HUES64 (cell line): ENCODE data around the gene RACGAP1.

Source experiments
- H3K27ac ChIP-seq: 2 replicates; pipeline ENCODE4 v1.7.0; 2013; ENCODE audit warnings: low read depth, low read length, inconsistent platforms
- H3K27me3 ChIP-seq: 2 replicates; pipeline ENCODE4 v1.6.1; 2013; ENCODE audit warnings: mild to moderate bottlenecking, low read length; ENCODE audit not compliant: insufficient read depth
- H3K36me3 ChIP-seq: 2 replicates; pipeline ENCODE4 v1.6.1; 2013; ENCODE audit warnings: mild to moderate bottlenecking, low read length; ENCODE audit not compliant: insufficient read depth
- H3K4me1 ChIP-seq: 2 replicates; pipeline ENCODE4 v1.6.1; 2013; ENCODE audit warnings: mild to moderate bottlenecking, low read length, moderate library complexity; ENCODE audit not compliant: insufficient read depth
- H3K4me3 ChIP-seq: 2 replicates; pipeline ENCODE4 v1.5.1; 2013; ENCODE audit warnings: mild to moderate bottlenecking, low read length, moderate library complexity
- H3K9ac ChIP-seq: 2 replicates; pipeline ENCODE4 v1.6.1; 2013; ENCODE audit warnings: mild to moderate bottlenecking, low read depth, low read length
- H3K9me3 ChIP-seq: 2 replicates; pipeline ENCODE4 v1.6.1; 2013; ENCODE audit warnings: low read depth, low read length; ENCODE audit not compliant: insufficient read depth
- WGBS: fragments of 150-250, 120-280 bp; methylation state at CpG from one replicate; pipeline ENCODE4 v1.1.7; 2013; ENCODE audit warnings: missing lambda C conversion rate; 5-methylcytosine and 5-hydroxymethylcytosine counted together

The RACGAP1 gene

GRCh38 chr12:50022903-50023302 is 2.4 kb downstream of the RACGAP1 start:
- H3K27ac ChIP-seq = no peak overlapping the region
- H3K4me3 ChIP-seq = no peak overlapping the region
- 100% methylated on average over 1 of the region's 1 CpG for WGBS
- no peaks in the 10 kb centered on the region for H3K9me3 ChIP-seq
- no peaks in the 10 kb centered on the region for H3K27me3 ChIP-seq
- no peaks in the 10 kb centered on the region for H3K36me3 ChIP-seq
- H3K9ac ChIP-seq = no peak overlapping the region
- H3K4me1 ChIP-seq = peaks cover 8% of the 10 kb centered on the region; the same call in 1 of the 2 replicates

- Histone ChIP-seq H3K36me3 (peaks cover 3% of the 10 kb centered on the region; the same call in 1 of the 2 replicates), H3K4me1 (peaks cover 8% of the 10 kb centered on the region; the same call in 1 of the 2 replicates), H3K4me3 (no peak overlapping the region), H3K27me3 (no peaks in the 10 kb centered on the region), H3K9ac (no peak overlapping the region), H3K27ac (no peak overlapping the region), H3K9me3 (no peaks in the 10 kb centered on the region)
- 95% methylated on average over 4 of the region's 4 CpGs for WGBS
Measured at GRCh38 chr12:50021031-50021430, 4.3 kb downstream of the RACGAP1 start.

- no peak overlapping the region for H3K4me3 ChIP-seq
- H3K27me3 ChIP-seq = no peaks in the 10 kb centered on the region
- peaks cover 13% of the 10 kb centered on the region for H3K36me3 ChIP-seq
- H3K9ac ChIP-seq = no peak overlapping the region
- no peaks in the 10 kb centered on the region for H3K9me3 ChIP-seq
- no peak overlapping the region for H3K27ac ChIP-seq
- 100% methylated on average over 2 of the region's 2 CpGs for whole genome bisulfite sequencing
- 0 out of 2 replicates have a peak, but pooled peaks cover 5% of the 10 kb centered on the region for H3K4me1 ChIP-seq
Measured at GRCh38 chr12:50019524-50019923, 5.8 kb downstream of the RACGAP1 start.

- Histone ChIP-seq H3K27ac (no peak overlapping the region), H3K36me3 (peaks cover 18% of the 10 kb centered on the region), H3K9ac (no peak overlapping the region), H3K9me3 (no peaks in the 10 kb centered on the region), H3K4me3 (no peak overlapping the region), H3K27me3 (no peaks in the 10 kb centered on the region), H3K4me1 (0 out of 2 replicates have a peak, but pooled peaks cover 5% of the 10 kb centered on the region)
- WGBS = 92% methylated on average over 2 of the region's 2 CpGs
Measured at GRCh38 chr12:50018968-50019367, 6.3 kb downstream of the RACGAP1 start.

GRCh38 chr12:50018154-50018553 is 7.1 kb downstream of the RACGAP1 start:
- Histone ChIP-seq H3K4me3 (no peak overlapping the region), H3K9ac (no peak overlapping the region), H3K27me3 (no peaks in the 10 kb centered on the region), H3K9me3 (no peaks in the 10 kb centered on the region), H3K36me3 (peaks cover 26% of the 10 kb centered on the region), H3K4me1 (0 out of 2 replicates have a peak, but pooled peaks cover 5% of the 10 kb centered on the region), H3K27ac (no peak overlapping the region)
- WGBS = 79% methylated on average over 3 of the region's 3 CpGs

- Histone ChIP-seq H3K36me3 (peaks cover 29% of the 10 kb centered on the region), H3K4me1 (0 out of 2 replicates have a peak, but pooled peaks cover 5% of the 10 kb centered on the region), H3K4me3 (no peak overlapping the region), H3K27me3 (no peaks in the 10 kb centered on the region), H3K27ac (no peak overlapping the region), H3K9ac (no peak overlapping the region), H3K9me3 (no peaks in the 10 kb centered on the region)
- WGBS = 96% methylated on average over 6 of the region's 6 CpGs
Measured at GRCh38 chr12:50017641-50018040, 7.7 kb downstream of the RACGAP1 start.

GRCh38 chr12:50016501-50017475 is 8.5 kb downstream of the RACGAP1 start:
- WGBS = 94% methylated on average over 10 of the region's 10 CpGs
- 0 out of 2 replicates have a peak, but pooled peaks cover 5% of the 10 kb centered on the region for H3K4me1 ChIP-seq
- no peaks in the 10 kb centered on the region for H3K9me3 ChIP-seq
- no peak overlapping the region for H3K4me3 ChIP-seq
- no peak overlapping the region for H3K27ac ChIP-seq
- H3K36me3 ChIP-seq = peaks cover 29% of the 10 kb centered on the region
- H3K27me3 ChIP-seq = no peaks in the 10 kb centered on the region
- H3K9ac ChIP-seq = no peak overlapping the region

GRCh38 chr12:50014342-50014741 is 11.0 kb downstream of the RACGAP1 start:
- no peak overlapping the region for H3K27ac ChIP-seq
- no peaks in the 10 kb centered on the region for H3K27me3 ChIP-seq
- H3K4me3 ChIP-seq = no peak overlapping the region
- 0 out of 2 replicates have a peak, but pooled peaks cover 5% of the 10 kb centered on the region for H3K4me1 ChIP-seq
- H3K9me3 ChIP-seq = no peaks in the 10 kb centered on the region
- peaks cover 29% of the 10 kb centered on the region for H3K36me3 ChIP-seq
- no peak overlapping the region for H3K9ac ChIP-seq
- 93% methylated on average over 2 of the region's 3 CpGs for WGBS

GRCh38 chr12:50013361-50014147 is 11.7 kb downstream of the RACGAP1 start:
- WGBS = 91% methylated on average over 2 of the region's 2 CpGs
- peaks cover 31% of the 10 kb centered on the region for H3K36me3 ChIP-seq
- H3K27ac ChIP-seq = no peak overlapping the region

GRCh38 chr12:50006754-50007442 is 18.4 kb downstream of the RACGAP1 start:
- Histone ChIP-seq H3K9ac (no peak overlapping the region), H3K4me1 (no peaks in the 10 kb centered on the region), H3K27me3 (no peaks in the 10 kb centered on the region), H3K36me3 (peaks cover 51% of the 10 kb centered on the region), H3K27ac (no peak overlapping the region), H3K4me3 (no peak overlapping the region), H3K9me3 (no peaks in the 10 kb centered on the region)
- 100% methylated on average over 1 of the region's 1 CpG for WGBS

More at GRCh38 chr12:50013361-50014147, 11.7 kb downstream of the RACGAP1 start:
- Histone ChIP-seq H3K4me3 (no peak overlapping the region), H3K9me3 (no peaks in the 10 kb centered on the region), H3K27me3 (no peaks in the 10 kb centered on the region), H3K9ac (no peak overlapping the region), H3K4me1 (0 out of 2 replicates have a peak, but pooled peaks cover 5% of the 10 kb centered on the region)
